Measurements from ENCODE around the gene YIF1B. TPM values are rescaled to one million over a fixed set of nuclear protein-coding genes. Genes with fewer than 3 reads are reported as not detected.

Gene YIF1B
- total and polyA plus RNA-seq, 2 experiments from 2014 or later, result 61.5 to 140 TPM

DNA sequence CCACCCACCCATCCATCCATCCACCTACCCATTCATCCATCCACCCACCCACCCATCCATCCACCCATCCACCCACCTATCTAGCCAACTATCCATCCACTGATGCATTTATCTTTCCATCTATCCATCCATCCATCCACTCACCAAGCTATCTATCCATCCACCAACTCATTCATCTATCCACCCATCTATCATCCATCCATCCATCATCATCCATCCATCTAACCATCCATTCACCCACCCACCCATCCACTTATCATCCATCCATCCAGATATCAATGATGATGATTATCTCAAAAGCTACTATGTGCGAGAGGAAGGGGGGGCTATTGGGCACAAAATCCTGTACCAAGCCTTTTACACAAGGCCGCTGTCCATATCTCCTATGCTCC lies 5.5 kb downstream of the YIF1B start:
- DNase-seq (ENCODE audit: low read depth in 1 of 2, low spot score in 1 of 2), result no peak
- H3K36me3 ChIP-seq, result no peaks in the 10 kb centered on the region
- no peak overlapping the region for H3K27ac ChIP-seq
- no peaks in the 10 kb centered on the region for H3K9me3 ChIP-seq (ENCODE audit: low read depth)
- TF ChIP-seq, protein P1, sequence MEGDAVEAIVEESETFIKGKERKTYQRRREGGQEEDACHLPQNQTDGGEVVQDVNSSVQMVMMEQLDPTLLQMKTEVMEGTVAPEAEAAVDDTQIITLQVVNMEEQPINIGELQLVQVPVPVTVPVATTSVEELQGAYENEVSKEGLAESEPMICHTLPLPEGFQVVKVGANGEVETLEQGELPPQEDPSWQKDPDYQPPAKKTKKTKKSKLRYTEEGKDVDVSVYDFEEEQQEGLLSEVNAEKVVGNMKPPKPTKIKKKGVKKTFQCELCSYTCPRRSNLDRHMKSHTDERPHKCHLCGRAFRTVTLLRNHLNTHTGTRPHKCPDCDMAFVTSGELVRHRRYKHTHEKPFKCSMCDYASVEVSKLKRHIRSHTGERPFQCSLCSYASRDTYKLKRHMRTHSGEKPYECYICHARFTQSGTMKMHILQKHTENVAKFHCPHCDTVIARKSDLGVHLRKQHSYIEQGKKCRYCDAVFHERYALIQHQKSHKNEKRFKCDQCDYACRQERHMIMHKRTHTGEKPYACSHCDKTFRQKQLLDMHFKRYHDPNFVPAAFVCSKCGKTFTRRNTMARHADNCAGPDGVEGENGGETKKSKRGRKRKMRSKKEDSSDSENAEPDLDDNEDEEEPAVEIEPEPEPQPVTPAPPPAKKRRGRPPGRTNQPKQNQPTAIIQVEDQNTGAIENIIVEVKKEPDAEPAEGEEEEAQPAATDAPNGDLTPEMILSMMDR (IDR thresholded peaks at IDR 0.05; ENCODE audit: low read depth, low read length), result no peak
- H3K27me3 ChIP-seq, result no peaks in the 10 kb centered on the region
- H3K4me1 ChIP-seq (ENCODE audit: low read depth), result no peaks in the 10 kb centered on the region
- H3K4me3 ChIP-seq, result no peak overlapping the region

DNA sequence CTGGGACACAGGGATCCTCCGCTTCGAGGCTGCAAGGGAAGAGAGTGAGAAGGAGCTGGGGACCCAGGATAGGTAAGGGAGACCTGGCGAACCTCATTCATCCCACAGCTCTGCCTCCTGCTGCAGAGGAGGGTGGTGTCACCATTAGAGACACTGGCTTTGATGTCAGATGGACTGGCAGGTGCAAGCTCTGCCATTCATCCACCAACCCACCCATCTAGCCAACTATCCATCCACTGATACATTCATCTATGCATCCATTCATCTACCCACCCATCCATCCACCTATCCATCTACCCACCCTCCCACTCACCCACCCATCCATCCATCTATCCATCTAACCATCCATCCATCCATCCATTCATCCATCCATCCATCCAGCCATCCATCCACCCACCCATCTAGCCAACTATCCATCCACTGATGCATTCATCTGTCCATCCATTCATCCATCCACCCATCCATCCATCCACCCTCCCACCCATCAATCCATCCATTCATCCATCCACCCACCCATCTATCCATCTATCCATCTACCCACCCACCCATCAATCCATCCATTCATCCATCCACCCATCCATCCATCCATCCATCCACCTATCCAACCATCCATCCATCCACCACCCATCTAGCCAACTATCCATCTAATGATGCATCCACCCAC lies 6.0 kb downstream of the YIF1B start:
- TF ChIP-seq, protein P1 (IDR thresholded peaks at IDR 0.05; ENCODE audit: low read depth, low read length), result no peak
- no peaks in the 10 kb centered on the region for H3K27me3 ChIP-seq
- H3K4me3 ChIP-seq, result no peak overlapping the region
- no peaks in the 10 kb centered on the region for H3K4me1 ChIP-seq (ENCODE audit: low read depth)
- no peaks in the 10 kb centered on the region for H3K9me3 ChIP-seq (ENCODE audit: low read depth)
- no peaks in the 10 kb centered on the region for H3K36me3 ChIP-seq
- no peak overlapping the region for H3K27ac ChIP-seq
- DNase-seq (ENCODE audit: low read depth in 1 of 2, low spot score in 1 of 2), result no peak

DNA sequence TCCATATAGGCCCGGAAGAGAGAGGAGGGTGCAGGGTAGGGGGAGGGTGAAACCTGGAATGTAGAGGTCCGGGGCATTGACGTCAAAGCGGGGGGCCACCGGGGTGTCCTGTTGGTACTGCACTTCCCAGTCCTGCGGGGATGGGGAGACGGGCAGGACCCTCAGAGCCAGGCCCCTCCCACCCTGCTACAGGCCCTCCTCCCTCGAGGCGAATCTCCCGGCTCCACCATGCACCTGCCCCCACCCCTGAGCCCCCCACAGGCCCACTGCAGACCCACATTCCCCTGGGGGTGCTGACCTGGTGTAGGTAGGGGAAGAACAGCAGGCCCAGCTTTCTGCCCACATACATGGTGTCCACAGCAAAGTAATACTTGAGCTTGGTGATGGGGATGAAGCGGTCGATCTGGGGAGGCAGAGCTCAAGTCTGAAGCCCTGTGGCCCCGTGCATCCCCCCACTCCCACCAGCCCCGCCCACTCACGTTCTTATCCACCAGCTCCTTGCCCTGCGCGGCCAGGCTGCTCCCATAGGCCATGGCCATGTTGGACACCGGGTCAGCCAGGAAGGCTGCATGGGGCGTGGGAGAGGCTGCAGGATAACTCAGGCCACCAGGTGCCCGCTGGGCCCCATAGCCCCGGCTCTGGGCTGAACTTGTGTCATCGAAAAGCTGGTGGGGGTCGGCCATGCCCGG lies 6.7 kb downstream of the YIF1B start:
- DNase-seq (ENCODE audit: low read depth in 1 of 2, low spot score in 1 of 2), result no peak
- no peak overlapping the region for H3K27ac ChIP-seq
- TF ChIP-seq, protein P1 (IDR thresholded peaks at IDR 0.05; ENCODE audit: low read depth, low read length), result no peak

DNA sequence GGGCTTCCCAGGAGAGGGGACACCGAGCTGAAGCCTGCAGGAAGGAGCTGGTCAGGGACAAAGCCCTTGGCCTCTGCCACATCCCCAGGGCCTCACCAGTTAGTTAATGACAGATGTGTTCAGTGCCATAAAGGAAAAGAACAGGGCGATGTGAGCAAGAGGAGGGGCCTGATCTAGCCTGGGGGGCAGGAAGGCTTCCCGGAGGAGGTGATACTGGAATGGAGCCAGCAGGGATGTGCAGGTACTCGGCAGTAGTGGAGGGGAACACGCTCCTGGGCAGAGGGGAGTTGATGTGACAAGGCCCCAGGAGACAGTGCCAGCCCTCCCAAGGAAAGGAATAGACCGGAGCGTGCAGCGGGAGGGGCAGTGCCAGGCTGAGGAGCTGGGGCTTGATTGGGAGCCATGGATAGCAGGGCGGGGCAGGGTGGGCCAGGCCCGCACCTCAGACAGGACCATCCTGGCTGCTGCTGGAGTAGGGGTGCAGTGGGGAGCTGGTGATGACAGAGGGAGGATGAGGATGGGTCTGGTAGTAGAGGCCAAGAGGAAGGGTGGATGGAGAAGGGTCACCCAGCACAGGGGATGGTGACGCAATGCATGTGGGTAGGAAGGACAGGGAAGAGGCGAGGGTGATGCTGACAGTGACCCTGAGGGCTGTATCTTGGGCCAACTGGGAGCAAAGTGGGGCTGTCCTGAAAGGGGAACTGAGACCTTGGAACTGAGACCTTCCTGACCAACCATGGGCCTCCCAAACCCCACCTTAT lies 7.6 kb downstream of the YIF1B start:
- no peak overlapping the region for H3K4me3 ChIP-seq
- TF ChIP-seq, protein P1 (IDR thresholded peaks at IDR 0.05; ENCODE audit: low read depth, low read length), result no peak
- peaks cover 5% of the 10 kb centered on the region for H3K27me3 ChIP-seq
- DNase-seq (ENCODE audit: low read depth in 1 of 2, low spot score in 1 of 2), result no peak
- no peaks in the 10 kb centered on the region for H3K9me3 ChIP-seq (ENCODE audit: low read depth)
- no peak overlapping the region for H3K27ac ChIP-seq
- H3K36me3 ChIP-seq, result no peaks in the 10 kb centered on the region
- peaks cover 3% of the 10 kb centered on the region for H3K4me1 ChIP-seq (ENCODE audit: low read depth)

More for the DNA sequence above, 6.7 kb downstream of the YIF1B start:
- H3K4me3 ChIP-seq, result no peak overlapping the region
- no peaks in the 10 kb centered on the region for H3K4me1 ChIP-seq (ENCODE audit: low read depth)
- no peaks in the 10 kb centered on the region for H3K36me3 ChIP-seq
- no peaks in the 10 kb centered on the region for H3K27me3 ChIP-seq
- no peaks in the 10 kb centered on the region for H3K9me3 ChIP-seq (ENCODE audit: low read depth)

DNA sequence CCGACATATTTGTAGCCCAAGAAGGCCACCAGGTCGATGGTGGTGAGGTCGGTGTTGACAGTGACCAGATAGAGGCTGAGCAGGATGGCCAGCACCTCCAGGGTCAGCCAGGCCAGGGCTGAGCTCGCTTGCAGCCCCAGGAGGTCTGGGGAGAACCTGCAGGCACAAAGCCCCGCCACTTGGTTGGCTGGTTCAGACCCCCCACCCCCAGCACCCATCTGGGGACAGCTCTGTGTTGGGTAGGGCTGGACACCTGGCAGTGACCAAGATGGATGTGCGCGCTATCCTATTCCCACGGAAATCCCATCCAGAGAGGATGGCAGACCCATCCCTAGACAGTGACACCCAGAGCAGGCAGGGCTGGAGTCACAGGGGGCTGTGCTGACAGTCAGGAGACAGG lies 8.2 kb downstream of the YIF1B start:
- H3K36me3 ChIP-seq, result no peaks in the 10 kb centered on the region
- TF ChIP-seq, protein P1 (IDR thresholded peaks at IDR 0.05; ENCODE audit: low read depth, low read length), result no peak
- no peak for DNase-seq (ENCODE audit: low read depth in 1 of 2, low spot score in 1 of 2)
- no peak overlapping the region for H3K4me3 ChIP-seq
- H3K4me1 ChIP-seq (ENCODE audit: low read depth), result peaks cover 3% of the 10 kb centered on the region
- H3K27me3 ChIP-seq, result peaks cover 5% of the 10 kb centered on the region
- H3K27ac ChIP-seq, result no peak overlapping the region
- no peaks in the 10 kb centered on the region for H3K9me3 ChIP-seq (ENCODE audit: low read depth)

Measured in cardiac muscle cell (in vitro differentiated cells and primary cell).